ENCODE results near the gene NADSYN1.
"Not testable (repeated sequence)": the region's sequence is repeated elsewhere in the genome, so short reads cannot be mapped to it uniquely, and the experiment has no call there.

- not testable (repeated sequence) for TF ChIP-seq EZH2 (IDR thresholded peaks at IDR 0.05; ENCODE audit: insufficient read depth, poor library complexity, severe bottlenecking); EZH2phosphoT487 (IDR thresholded peaks at IDR 0.05; ENCODE audit: insufficient read depth, low read depth)
Measured at GRCh38 chr11:71526796-71527575, 74.0 kb downstream of the NADSYN1 start, which contains the start of gene KRTAP5-7.
